Hindlimb muscle (tissue), 1 donor: ENCODE results near the gene RPL19. TPM values are rescaled to one million over a fixed set of nuclear protein-coding genes. Genes with fewer than 3 reads are reported as not detected.

Experiments
- DNase-seq: peaks from one replicate; pipeline ENCODE4 v3.0.0-alpha.2; 2013
- polyA plus RNA-seq: library from polyadenylated mRNA; unstranded; fragments of 120-200 nt; gene quantifications from one replicate; pipeline ENCODE4 v1.2.1, GENCODE V29; 2013; ENCODE audit not compliant: insufficient read length

The RPL19 gene
- polyA plus RNA-seq, 1 donor: 2,704 TPM

- DNase-seq: no peak
Measured at GRCh38 chr17:39173080-39173479, 27.0 kb upstream of the RPL19 start.

- no peak for DNase-seq
Measured at GRCh38 chr17:39173526-39174274, 26.4 kb upstream of the RPL19 start.

- DNase-seq: peak; percentile 73
Measured at GRCh38 chr17:39174920-39175694, 25.0 kb upstream of the RPL19 start.

- no peak for DNase-seq
Measured at GRCh38 chr17:39175695-39176093, 24.4 kb upstream of the RPL19 start.

- DNase-seq: no peak
Measured at GRCh38 chr17:39177256-39177655, 22.8 kb upstream of the RPL19 start.

GRCh38 chr17:39178536-39178935 is 21.5 kb upstream of the RPL19 start:
- no peak for DNase-seq

GRCh38 chr17:39181303-39181702 is 18.8 kb upstream of the RPL19 start:
- no peak for DNase-seq

- no peak for DNase-seq
Measured at GRCh38 chr17:39183045-39183444, 17.0 kb upstream of the RPL19 start.

GRCh38 chr17:39183720-39184119 is 16.4 kb upstream of the RPL19 start:
- no peak for DNase-seq

- DNase-seq: no peak
Measured at GRCh38 chr17:39186481-39187002, 13.5 kb upstream of the RPL19 start.

- DNase-seq: no peak
Measured at GRCh38 chr17:39187152-39187830, 12.8 kb upstream of the RPL19 start.

- no peak for DNase-seq
Measured at GRCh38 chr17:39191750-39192510, 8.2 kb upstream of the RPL19 start.

- no peak for DNase-seq
Measured at GRCh38 chr17:39192901-39193300, 7.2 kb upstream of the RPL19 start.

GRCh38 chr17:39193346-39193745 is 6.7 kb upstream of the RPL19 start:
- DNase-seq: no peak

- DNase-seq: peak; percentile 59
Measured at GRCh38 chr17:39194089-39194984, 5.7 kb upstream of the RPL19 start.

GRCh38 chr17:39194985-39195524 is 5.0 kb upstream of the RPL19 start:
- no peak for DNase-seq

- DNase-seq: no peak
Measured at GRCh38 chr17:39195568-39196160, 4.4 kb upstream of the RPL19 start.

GRCh38 chr17:39196241-39196807 is 3.8 kb upstream of the RPL19 start:
- no peak for DNase-seq

- DNase-seq: no peak
Measured at GRCh38 chr17:39196808-39197291, 3.2 kb upstream of the RPL19 start.
